ENCODE results near the gene HIVEP2. TPM values are rescaled to one million over a fixed set of nuclear protein-coding genes. Genes with fewer than 3 reads are reported as not detected.

Gene HIVEP2
- total and polyA plus RNA-seq, 7 donors, result 6.2 to 39.7 (median 22.6) TPM

DNA sequence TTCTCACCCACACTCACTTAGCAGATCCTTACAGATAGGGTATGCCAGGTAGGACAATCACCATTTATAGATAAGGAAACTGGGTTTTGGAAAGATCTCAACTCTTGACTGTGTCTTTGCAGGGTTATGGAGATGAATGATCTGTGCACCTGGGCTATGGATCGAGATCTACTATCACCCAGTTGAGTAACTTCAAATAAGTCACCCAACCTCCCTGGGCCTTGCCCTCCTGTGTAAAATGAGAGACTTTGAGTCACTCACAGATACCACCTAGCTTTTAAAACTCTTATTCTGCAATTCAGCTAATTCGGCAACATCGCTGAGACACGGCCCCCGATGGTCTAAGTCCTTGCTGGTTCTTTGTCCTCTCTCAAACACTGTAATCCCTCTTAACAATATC is 53.5 kb downstream of the HIVEP2 start:
- Histone ChIP-seq H3K4me3 (peak overlapping the region; percentile 65), H3K27ac (peak overlapping the region; percentile 88), H3K27me3 (ENCODE audit: insufficient read depth in 3 of 3, low read length in 2 of 3) (no peaks in the 10 kb centered on the region), H3K36me3 (ENCODE audit: insufficient read depth in 1 of 2, low read depth in 1 of 2) (peaks cover 0 to 2% of the 10 kb centered on the region in 2 donors), H3K4me1 (peaks cover 58% of the 10 kb centered on the region), H3K9me3 (no peaks in the 10 kb centered on the region)
- WGBS, 3 donors, result 60 to 77% (median 69%) methylated on average over 5 of the region's 5 CpGs
- DNase-seq, result no peak
- peak in 1 of 4 donors; percentile 3 for ATAC-seq
- TF ChIP-seq CTCF (IDR thresholded peaks at IDR 0.05), result no peak
- intact Hi-C loops (cut with DNase I), result no loop called here

DNA sequence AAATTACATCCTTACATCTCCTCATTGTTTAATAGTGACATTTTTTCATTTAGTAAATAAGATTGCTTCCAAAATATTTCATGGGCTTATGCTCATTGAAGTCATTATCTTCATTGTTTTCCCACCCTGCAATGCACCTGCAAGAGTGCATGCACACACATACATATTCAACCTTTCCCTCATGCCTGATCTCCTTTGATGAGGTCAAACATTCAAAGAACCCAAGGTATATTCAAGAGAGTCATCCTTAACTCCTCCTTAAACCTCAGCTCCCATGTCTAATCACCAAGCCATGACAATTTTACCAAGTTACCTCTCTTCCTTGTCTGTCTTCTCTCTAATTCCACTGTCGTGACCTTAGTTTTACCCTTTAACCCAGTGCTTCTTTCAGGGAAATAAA is 56.5 kb downstream of the HIVEP2 start:
- Histone ChIP-seq H3K4me1 (peaks cover 61% of the 10 kb centered on the region), H3K4me3 (no peak overlapping the region), H3K27me3 (ENCODE audit: insufficient read depth in 3 of 3, low read length in 2 of 3) (no peaks in the 10 kb centered on the region), H3K36me3 (ENCODE audit: insufficient read depth in 1 of 2, low read depth in 1 of 2) (no peaks in the 10 kb centered on the region), H3K9me3 (no peaks in the 10 kb centered on the region), H3K27ac (peak overlapping the region; percentile 84)
- no peak for DNase-seq
- intact Hi-C loops (cut with DNase I), result loop anchor here (5.0 to 10.0 kb wide), 3 partner anchors 39 to 64 kb away; no protein-coding TSS in a partner anchor
- WGBS, 3 donors, result 76 to 88% (median 82%) methylated on average over 1 of the region's 1 CpG
- ATAC-seq, result no peak
- TF ChIP-seq CTCF (IDR thresholded peaks at IDR 0.05), result no peak

DNA sequence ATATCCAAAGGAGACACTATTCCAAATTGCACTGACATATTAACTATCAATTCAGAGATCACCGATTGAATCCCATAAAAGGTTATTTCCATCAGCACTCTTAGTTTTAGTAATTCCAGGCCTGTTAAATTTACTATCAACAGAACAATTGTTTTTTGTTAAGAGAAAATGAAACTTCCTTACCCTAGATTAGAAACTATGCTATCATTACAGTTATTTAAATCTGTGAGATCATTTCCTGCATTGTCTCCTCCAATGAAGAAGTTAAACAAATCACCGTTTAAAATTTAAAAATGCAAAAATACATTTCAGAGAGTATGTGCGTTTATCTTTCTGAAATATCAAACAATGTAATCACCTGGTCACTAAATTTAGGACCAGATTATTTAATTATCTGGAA is 57.5 kb downstream of the HIVEP2 start:
- intact Hi-C loops (cut with DNase I), result loop anchor here (5.0 to 10.0 kb wide), 3 partner anchors 40 to 63 kb away; no protein-coding TSS in a partner anchor
- H3K27ac ChIP-seq, result peak overlapping the region; percentile 84
- DNase-seq, result no peak
- peaks cover 67% of the 10 kb centered on the region for H3K4me1 ChIP-seq
- no peak for ATAC-seq
- no peak for TF ChIP-seq CTCF (IDR thresholded peaks at IDR 0.05)
- no peaks in the 10 kb centered on the region for H3K36me3 ChIP-seq (ENCODE audit: insufficient read depth in 1 of 2, low read depth in 1 of 2)
- H3K9me3 ChIP-seq, result no peaks in the 10 kb centered on the region
- WGBS, 3 donors, result 66 to 72% (median 69%) methylated on average over 3 of the region's 3 CpGs
- H3K4me3 ChIP-seq, result no peak overlapping the region
- no peaks in the 10 kb centered on the region for H3K27me3 ChIP-seq (ENCODE audit: insufficient read depth in 3 of 3, low read length in 2 of 3)

DNA sequence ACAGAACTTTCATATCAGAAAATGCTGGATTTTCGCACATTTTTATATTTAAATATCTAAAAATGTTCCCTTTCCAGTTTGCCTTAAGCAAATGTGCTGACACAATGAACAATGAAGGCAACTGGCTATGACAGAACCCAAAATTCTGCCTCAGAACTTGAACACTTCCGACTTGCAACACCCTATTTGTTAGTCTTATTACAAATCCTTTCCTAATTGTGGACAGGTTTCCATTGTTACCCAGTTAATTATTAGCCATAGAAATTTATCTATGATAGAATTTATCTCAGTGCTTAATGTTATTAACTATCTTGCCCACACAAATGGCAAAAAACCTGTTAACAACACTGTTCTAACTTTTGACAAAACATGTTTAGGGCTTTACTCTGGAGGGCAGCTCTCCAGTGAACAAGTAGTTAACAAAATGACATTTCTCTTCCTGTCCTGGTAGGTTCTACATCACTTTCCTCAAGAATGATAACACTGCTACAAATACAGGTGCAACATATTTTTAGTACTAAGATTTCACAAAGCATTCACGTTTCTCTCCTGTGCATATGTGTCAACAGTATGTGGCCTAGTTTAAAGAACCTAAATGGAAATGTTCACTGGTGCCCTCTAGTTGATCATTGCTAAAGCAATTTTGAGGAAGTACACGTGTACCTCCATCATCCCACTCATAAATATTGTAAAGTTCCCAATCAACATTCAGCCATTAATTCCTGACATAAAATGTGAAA is 58.4 kb downstream of the HIVEP2 start:
- Histone ChIP-seq H3K9me3 (no peaks in the 10 kb centered on the region), H3K36me3 (ENCODE audit: insufficient read depth in 1 of 2, low read depth in 1 of 2) (no peaks in the 10 kb centered on the region), H3K4me3 (no peak overlapping the region), H3K4me1 (peaks cover 66% of the 10 kb centered on the region), H3K27ac (peak overlapping the region; percentile 84), H3K27me3 (ENCODE audit: insufficient read depth in 3 of 3, low read length in 2 of 3) (no peaks in the 10 kb centered on the region)
- peak; percentile 26 to 54 (median 37) for ATAC-seq
- intact Hi-C loops (cut with DNase I), result loop anchor here (5.0 to 10.0 kb wide), 3 partner anchors 41 to 62 kb away; no protein-coding TSS in a partner anchor
- no peak for DNase-seq
- TF ChIP-seq CTCF (IDR thresholded peaks at IDR 0.05), result peak; percentile 28
- 26 to 34% (median 32%) methylated on average over 4 of the region's 4 CpGs for WGBS, 3 donors
